BE2C (cell line): ENCODE measurements around the gene FANCC.

ENCODE experiments used
- DNase-seq: peaks from one replicate; pipeline ENCODE4 v3.0.0-alpha.2; 2020
- H3K27me3 ChIP-seq: fragments of 250-450 bp; sonication (Bioruptor Pico); 2 replicates; pipeline ENCODE4 v1.5.1; 2020; ENCODE audit warnings: mild to moderate bottlenecking
- H3K36me3 ChIP-seq: fragments of 250-450 bp; sonication (Bioruptor Pico); 2 replicates; pipeline ENCODE4 v1.5.1; 2020; ENCODE audit warnings: mild to moderate bottlenecking
- H3K4me1 ChIP-seq: fragments of 250-450 bp; sonication (Bioruptor Pico); 2 replicates; pipeline ENCODE4 v1.5.1; 2020
- H3K4me3 ChIP-seq: 2 replicates; pipeline ENCODE4 v1.5.1; 2011; ENCODE audit warnings: low read depth, low read length
- H3K9me3 ChIP-seq: fragments of 250-450 bp; sonication (Bioruptor Pico); 2 replicates; pipeline ENCODE4 v1.5.1; 2020
- TF ChIP-seq, protein P1 (sequence below): IDR thresholded peaks from 2 replicates; pipeline ENCODE4 v1.5.1; 2012; ENCODE audit warnings: mild to moderate bottlenecking, low read depth, low read length

The FANCC gene

DNA sequence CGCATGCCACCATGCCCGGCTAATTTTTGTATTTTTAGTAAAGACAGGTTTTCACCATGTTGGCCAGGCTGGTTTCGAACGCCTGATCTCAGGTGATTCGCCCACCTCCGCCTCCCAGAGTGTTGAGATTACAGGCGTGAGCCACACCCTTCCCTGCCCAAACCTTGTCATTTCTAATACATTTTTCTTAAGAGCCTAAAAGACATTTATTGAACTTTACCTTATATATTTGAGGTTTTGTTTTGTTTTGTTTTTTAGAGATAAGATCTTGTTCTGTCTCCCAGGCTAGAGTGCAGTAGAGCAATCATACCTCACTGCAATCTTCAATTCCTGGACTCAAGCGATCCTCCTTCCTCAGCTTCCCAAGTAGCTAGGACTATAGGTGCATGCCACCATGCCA lies 39.8 kb upstream of the FANCC start:
- H3K9me3 ChIP-seq: no peaks in the 10 kb centered on the region

DNA sequence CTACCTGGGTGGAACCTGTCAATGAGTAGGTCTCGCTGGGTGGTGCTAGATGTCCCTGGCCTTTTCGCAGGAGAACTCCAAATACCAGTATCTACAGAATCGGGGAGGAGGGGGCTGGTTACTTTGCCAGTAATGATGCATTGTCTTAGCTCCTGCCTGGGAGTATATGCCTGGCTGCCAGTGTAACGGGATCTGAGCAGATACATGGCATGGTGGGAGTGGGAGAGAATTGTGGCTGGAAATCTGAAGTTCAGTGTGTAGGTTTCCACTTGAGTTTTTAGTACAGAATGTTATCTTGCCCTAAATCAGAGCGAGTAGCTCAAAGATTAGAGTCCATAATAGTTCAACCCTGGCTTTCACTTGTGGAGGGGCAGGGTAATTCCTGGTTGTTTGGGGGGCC lies 38.0 kb upstream of the FANCC start:
- H3K36me3 ChIP-seq: no peaks in the 10 kb centered on the region
- H3K9me3 ChIP-seq: no peaks in the 10 kb centered on the region
- TF ChIP-seq, protein P1, sequence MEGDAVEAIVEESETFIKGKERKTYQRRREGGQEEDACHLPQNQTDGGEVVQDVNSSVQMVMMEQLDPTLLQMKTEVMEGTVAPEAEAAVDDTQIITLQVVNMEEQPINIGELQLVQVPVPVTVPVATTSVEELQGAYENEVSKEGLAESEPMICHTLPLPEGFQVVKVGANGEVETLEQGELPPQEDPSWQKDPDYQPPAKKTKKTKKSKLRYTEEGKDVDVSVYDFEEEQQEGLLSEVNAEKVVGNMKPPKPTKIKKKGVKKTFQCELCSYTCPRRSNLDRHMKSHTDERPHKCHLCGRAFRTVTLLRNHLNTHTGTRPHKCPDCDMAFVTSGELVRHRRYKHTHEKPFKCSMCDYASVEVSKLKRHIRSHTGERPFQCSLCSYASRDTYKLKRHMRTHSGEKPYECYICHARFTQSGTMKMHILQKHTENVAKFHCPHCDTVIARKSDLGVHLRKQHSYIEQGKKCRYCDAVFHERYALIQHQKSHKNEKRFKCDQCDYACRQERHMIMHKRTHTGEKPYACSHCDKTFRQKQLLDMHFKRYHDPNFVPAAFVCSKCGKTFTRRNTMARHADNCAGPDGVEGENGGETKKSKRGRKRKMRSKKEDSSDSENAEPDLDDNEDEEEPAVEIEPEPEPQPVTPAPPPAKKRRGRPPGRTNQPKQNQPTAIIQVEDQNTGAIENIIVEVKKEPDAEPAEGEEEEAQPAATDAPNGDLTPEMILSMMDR: no peak
- H3K4me3 ChIP-seq: no peak overlapping the region
- no peaks in the 10 kb centered on the region for H3K4me1 ChIP-seq
- no peaks in the 10 kb centered on the region for H3K27me3 ChIP-seq
- DNase-seq: no peak

More for the DNA sequence above, 39.8 kb upstream of the FANCC start:
- no peaks in the 10 kb centered on the region for H3K27me3 ChIP-seq
- no peaks in the 10 kb centered on the region for H3K36me3 ChIP-seq
- no peak for DNase-seq
- TF ChIP-seq, protein P1: no peak
- no peaks in the 10 kb centered on the region for H3K4me1 ChIP-seq
- no peak overlapping the region for H3K4me3 ChIP-seq

DNA sequence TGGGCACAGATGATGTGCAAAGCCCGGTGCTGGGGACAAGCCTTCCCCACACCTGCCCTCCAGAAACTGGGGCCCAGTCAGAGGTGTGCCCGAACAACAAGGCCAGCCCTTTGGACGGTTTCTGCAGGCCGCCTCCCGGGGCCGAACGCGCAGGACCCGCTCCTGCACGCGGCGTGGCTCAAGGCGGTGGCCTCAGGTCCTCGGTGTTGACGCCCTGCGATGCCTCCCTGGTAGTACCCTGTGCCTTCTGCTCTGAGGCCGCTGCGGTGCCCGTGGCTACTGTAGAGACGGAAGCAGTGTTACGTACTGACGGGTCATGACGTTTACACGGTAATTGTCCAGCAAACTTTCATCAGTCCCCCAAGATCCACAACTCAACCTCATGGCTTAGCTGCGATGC lies 33.5 kb upstream of the FANCC start:
- H3K9me3 ChIP-seq: no peaks in the 10 kb centered on the region
- TF ChIP-seq, protein P1: no peak
- H3K4me3 ChIP-seq: no peak overlapping the region
- no peaks in the 10 kb centered on the region for H3K4me1 ChIP-seq
- H3K36me3 ChIP-seq: no peaks in the 10 kb centered on the region
- H3K27me3 ChIP-seq: no peaks in the 10 kb centered on the region
- DNase-seq: no peak

DNA sequence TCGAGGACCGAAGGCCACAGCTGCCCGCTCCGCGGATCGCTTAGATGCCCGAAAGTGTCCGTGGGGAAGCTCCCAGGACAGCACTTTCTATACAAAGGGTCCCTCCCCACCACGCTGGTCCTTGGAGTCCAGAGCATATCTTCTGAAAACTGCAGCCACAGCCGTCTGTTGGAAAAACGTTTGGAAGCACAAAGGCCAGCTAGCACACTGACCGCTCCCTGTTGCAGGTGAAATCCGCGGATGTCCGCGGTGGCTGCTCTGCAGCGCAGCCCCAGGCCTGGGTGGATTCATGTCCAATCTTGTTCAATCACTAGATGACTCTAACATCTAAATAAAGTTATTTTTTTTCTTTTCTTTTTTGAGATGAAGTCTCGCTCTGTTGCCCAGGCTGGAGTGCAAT lies 32.8 kb upstream of the FANCC start:
- no peak for DNase-seq
- TF ChIP-seq, protein P1: no peak
- H3K27me3 ChIP-seq: no peaks in the 10 kb centered on the region
- H3K4me3 ChIP-seq: no peak overlapping the region
- H3K4me1 ChIP-seq: no peaks in the 10 kb centered on the region
- no peaks in the 10 kb centered on the region for H3K9me3 ChIP-seq
- no peaks in the 10 kb centered on the region for H3K36me3 ChIP-seq

DNA sequence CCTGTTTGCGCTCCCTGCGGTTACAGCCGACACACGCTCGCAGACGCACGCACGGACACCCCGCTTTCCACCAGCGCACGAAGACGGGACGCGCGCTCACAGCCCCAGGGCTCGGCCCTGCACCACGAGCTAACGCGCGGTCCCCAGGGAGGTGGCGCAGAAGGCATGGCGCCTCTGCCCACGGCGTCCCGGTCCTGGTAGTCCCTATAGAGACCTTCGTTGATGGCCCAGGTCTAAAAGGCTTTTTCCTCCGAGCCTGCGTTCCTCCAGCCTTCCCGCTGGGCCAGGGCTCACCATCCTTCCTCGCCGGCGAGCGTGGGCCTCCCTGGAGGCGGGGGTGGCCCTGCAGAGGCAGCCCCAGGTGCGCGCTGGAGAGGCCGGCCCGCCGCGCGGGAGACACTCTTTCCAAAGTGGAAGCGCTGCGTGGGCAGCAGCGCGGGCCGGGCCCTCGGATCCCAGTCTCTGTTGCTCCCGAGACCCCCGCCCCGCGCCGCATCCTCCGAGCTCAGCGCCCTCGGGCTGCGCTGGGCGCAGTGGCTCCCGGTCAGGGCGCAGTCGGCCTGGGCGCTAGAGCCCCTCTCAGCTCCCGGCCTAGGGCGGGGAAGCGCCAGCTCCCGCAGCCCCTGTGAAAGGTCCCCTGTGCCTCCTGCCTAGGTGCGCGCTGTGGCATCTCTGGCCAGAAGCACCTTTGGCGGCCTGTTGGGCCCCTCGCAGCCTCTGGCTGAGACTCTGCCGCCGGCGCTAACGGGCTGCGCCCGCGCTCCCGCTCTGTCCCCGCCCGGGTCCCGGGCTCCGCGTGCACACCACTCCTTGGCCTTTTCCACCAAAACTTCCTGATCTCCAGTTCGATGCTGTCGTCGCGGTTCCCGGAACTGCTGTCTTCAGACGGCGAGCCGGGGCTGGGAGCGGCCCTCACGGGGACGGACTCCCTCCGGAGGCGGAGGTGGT lies 31.9 kb upstream of the FANCC start:
- Histone ChIP-seq H3K36me3 (no peaks in the 10 kb centered on the region), H3K4me1 (no peaks in the 10 kb centered on the region), H3K27me3 (no peaks in the 10 kb centered on the region), H3K9me3 (no peaks in the 10 kb centered on the region), H3K4me3 (no peak overlapping the region)
- TF ChIP-seq, protein P1: no peak
- no peak for DNase-seq

DNA sequence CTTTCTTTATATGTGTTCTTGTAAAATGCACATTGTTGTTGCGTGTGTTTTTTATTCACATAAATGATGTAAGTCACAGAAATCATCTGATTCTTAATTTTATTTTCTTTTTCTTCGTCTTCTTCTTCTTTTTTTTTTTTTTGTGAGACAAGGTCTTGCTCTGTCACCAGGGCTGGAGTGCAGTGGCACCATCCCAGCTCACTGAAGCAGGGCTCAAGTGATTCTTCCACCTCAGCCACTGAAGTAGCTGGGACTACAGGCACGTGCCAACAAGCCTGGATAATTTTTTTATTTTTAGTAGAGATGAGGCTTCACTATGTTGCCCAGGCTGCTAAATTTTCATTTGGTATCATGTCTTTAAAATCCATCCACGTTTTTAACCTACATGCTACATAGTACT lies 28.5 kb upstream of the FANCC start:
- H3K27me3 ChIP-seq: no peaks in the 10 kb centered on the region; the same call in 1 of the 2 replicates
- H3K9me3 ChIP-seq: no peaks in the 10 kb centered on the region
- no peak for DNase-seq
- H3K4me1 ChIP-seq: no peaks in the 10 kb centered on the region
- H3K4me3 ChIP-seq: no peak overlapping the region
- TF ChIP-seq, protein P1: no peak
- no peaks in the 10 kb centered on the region for H3K36me3 ChIP-seq
